GM12878 (cell line): ENCODE measurements around the gene KRT79.

Experiments
- CHD2 ChIP-seq: IDR thresholded peaks from 2 replicates; pipeline ENCODE4 v1.6.1; 2011; ENCODE audit warnings: low read depth, low read length, improper control_type of control experiment, borderline replicate concordance
- EGR1 ChIP-seq, 2 experiments: IDR thresholded peaks; 1 replicate in 1 of 2; 2 replicates in 1 of 2; pipeline ENCODE4 v1.6.1; 2011 to 2012; ENCODE audit warnings: low read depth in 2 of 2, low read length in 2 of 2, borderline replicate concordance in 1 of 2, mild to moderate bottlenecking in 1 of 2, moderate library complexity in 1 of 2
- POLR2A ChIP-seq: IDR thresholded peaks from 2 replicates; pipeline ENCODE4 v1.6.1; 2011; ENCODE audit warnings: low read depth, mild to moderate bottlenecking, low read length
- ZNF24 ChIP-seq: fragments of 450-650 bp; IDR thresholded peaks from 2 replicates; pipeline ENCODE4 v1.6.1; 2017; ENCODE audit warnings: antibody characterized with exemption, mild to moderate bottlenecking
- TF ChIP-seq, protein P1 (sequence below), 3 experiments: IDR thresholded peaks in 2 of 3; conservative IDR thresholded peaks in 1 of 3; 2 replicates each; pipeline ENCODE4 v1.5.1; 2011; ENCODE audit warnings: low read depth in 3 of 3, low read length in 3 of 3, mild to moderate bottlenecking in 3 of 3, control low read depth in 2 of 3, moderate library complexity in 2 of 3, inconsistent platforms in 1 of 3, mixed read lengths in 1 of 3; ENCODE audit not compliant: control insufficient read depth in 2 of 3, insufficient read depth in 1 of 3; ENCODE audit errors: extremely low read depth in 1 of 3

DNA sequence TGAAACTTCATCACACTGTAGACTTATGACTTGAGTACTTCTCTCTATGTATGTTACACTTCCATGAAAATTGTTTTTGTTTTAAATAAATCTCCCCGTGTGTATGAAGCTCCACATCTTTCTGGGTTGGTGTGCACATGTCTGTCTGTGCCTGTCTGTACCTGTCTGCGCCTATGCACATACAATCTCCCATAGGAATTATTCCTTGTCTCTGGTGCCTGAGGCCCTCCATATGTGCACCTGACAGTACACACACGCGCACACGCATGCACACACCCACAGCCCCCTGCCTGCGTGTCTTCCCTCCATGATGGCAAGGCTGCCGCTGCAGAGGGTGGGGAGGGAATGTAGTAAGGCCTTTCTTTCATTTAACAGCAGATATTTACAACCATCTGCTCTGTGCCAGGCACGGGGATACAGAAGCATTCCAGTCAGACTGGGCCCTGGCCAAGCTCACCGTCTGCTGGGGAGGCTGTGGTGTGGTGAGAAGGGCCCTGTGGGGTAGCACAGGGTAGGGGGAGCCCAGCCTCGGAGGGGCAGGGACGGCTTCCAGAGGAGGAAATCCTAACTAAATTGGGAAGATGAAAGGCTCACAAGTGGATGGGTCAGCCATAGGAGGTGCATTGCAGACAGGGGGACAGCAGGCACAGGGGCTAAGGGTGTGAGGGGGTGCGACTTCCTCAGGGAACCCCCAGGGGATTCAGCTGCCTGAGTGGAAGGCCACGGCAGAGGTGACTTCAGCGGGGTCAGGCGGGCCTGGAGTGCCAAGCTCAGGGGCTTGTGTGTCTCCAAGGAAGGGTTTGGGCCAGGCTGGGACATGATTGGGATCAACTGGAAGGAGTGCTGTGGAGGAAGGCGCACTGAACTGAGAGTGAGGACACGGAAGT lies 44.6 kb upstream of the KRT79 start:
- no peak for TF ChIP-seq ZNF24
- TF ChIP-seq, protein P1, sequence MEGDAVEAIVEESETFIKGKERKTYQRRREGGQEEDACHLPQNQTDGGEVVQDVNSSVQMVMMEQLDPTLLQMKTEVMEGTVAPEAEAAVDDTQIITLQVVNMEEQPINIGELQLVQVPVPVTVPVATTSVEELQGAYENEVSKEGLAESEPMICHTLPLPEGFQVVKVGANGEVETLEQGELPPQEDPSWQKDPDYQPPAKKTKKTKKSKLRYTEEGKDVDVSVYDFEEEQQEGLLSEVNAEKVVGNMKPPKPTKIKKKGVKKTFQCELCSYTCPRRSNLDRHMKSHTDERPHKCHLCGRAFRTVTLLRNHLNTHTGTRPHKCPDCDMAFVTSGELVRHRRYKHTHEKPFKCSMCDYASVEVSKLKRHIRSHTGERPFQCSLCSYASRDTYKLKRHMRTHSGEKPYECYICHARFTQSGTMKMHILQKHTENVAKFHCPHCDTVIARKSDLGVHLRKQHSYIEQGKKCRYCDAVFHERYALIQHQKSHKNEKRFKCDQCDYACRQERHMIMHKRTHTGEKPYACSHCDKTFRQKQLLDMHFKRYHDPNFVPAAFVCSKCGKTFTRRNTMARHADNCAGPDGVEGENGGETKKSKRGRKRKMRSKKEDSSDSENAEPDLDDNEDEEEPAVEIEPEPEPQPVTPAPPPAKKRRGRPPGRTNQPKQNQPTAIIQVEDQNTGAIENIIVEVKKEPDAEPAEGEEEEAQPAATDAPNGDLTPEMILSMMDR (IDR thresholded peaks at IDR 0.05 in 2 of 3, conservative IDR thresholded peaks at IDR 0.05 in 1 of 3; ENCODE audit: control insufficient read depth in 2 of 3, extremely low read depth in 1 of 3, insufficient read depth in 1 of 3, low read depth in 3 of 3, low read length in 3 of 3), result no peak
- no peak for TF ChIP-seq EGR1 (IDR thresholded peaks at IDR 0.05; ENCODE audit: borderline replicate concordance in 1 of 2, low read depth in 2 of 2, low read length in 2 of 2)
- no peak for TF ChIP-seq CHD2
- no peak for TF ChIP-seq POLR2A
